ENCODE measurements around the gene OR2F2. TPM values are rescaled to one million over a fixed set of nuclear protein-coding genes. Genes with fewer than 3 reads are reported as not detected.

OR2F2 gene
- total RNA-seq, 4 donors from 2014 or later: not detected

DNA sequence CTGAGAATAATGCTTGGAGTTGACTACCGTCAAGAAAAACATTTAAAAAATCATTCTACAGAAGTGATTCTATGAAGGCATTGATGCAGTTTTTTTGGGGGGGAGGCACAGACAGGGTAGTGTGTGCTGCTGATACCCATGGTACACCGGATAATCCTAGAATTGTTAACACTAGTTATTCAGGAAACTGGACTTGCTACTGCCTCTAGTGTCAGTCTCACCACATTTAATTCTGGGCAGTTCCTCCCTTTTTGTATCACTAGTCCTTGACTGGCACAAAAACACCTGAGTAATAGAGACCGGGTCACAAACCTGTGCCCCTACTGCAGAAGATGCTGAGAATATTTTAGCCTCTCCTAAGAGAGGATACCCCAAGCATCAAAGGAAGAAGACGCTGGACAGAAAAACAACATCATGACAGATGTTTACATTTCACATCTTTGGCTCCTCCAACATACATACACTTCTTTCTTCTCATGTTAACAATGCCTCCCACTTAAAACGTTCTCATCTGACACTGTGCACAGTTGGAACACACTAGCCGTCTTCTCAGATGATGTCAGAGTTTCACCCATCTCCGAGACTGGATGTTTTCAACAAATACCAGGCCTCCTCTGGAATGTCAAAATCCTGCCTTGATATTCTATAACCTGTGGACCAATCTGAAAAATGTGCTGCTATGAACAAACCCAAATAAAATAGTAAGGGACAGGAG is 19.9 kb upstream of the OR2F2 start:
- TF ChIP-seq POLR2A (IDR thresholded peaks at IDR 0.05) (no peak), EP300 (IDR thresholded peaks at IDR 0.05) (no peak)
- TF ChIP-seq, protein P1, sequence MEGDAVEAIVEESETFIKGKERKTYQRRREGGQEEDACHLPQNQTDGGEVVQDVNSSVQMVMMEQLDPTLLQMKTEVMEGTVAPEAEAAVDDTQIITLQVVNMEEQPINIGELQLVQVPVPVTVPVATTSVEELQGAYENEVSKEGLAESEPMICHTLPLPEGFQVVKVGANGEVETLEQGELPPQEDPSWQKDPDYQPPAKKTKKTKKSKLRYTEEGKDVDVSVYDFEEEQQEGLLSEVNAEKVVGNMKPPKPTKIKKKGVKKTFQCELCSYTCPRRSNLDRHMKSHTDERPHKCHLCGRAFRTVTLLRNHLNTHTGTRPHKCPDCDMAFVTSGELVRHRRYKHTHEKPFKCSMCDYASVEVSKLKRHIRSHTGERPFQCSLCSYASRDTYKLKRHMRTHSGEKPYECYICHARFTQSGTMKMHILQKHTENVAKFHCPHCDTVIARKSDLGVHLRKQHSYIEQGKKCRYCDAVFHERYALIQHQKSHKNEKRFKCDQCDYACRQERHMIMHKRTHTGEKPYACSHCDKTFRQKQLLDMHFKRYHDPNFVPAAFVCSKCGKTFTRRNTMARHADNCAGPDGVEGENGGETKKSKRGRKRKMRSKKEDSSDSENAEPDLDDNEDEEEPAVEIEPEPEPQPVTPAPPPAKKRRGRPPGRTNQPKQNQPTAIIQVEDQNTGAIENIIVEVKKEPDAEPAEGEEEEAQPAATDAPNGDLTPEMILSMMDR (IDR thresholded peaks at IDR 0.05): no peak
- 58 to 60% methylated on average over 7 of the region's 7 CpGs for WGBS, 2 donors
- no peaks in the 10 kb centered on the region for H3K27me3 ChIP-seq
- H3K27ac ChIP-seq: no peak overlapping the region
- no peak for DNase-seq (ENCODE audit: low spot score in 2 of 2)
- no peak overlapping the region for H3K4me3 ChIP-seq
- no peaks in the 10 kb centered on the region for H3K9me3 ChIP-seq
- H3K4me1 ChIP-seq: no peaks in the 10 kb centered on the region
- H3K36me3 ChIP-seq: no peaks in the 10 kb centered on the region

DNA sequence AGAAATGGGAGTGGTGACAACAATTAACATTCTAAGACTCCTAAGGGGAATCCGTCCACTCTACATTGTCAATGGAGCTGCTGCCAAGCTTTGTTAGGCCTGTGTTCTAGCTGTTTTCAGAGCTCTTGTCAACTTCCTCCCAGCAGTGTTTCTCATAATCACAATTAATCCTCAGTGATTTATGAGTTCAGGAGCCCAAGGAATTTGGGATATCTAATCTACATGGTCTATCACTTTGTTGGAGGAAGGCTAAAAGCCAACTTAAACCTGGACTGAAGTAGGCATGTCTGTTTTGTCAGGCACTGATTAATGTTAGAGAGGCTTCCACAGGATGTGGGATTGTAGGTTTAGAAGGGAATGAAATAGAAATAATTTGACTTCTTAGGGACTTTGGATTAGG is 10.2 kb upstream of the OR2F2 start:
- Histone ChIP-seq H3K27ac (no peak overlapping the region), H3K4me3 (no peak overlapping the region), H3K4me1 (no peaks in the 10 kb centered on the region), H3K36me3 (no peaks in the 10 kb centered on the region), H3K9me3 (no peaks in the 10 kb centered on the region), H3K27me3 (peaks cover 0 to 5% of the 10 kb centered on the region in 2 donors)
- DNase-seq (ENCODE audit: low spot score in 2 of 2): no peak
- 47 to 54% methylated on average over 1 of the region's 1 CpG for WGBS, 2 donors
- TF ChIP-seq, protein P1 (IDR thresholded peaks at IDR 0.05): no peak
- TF ChIP-seq POLR2A (IDR thresholded peaks at IDR 0.05) (no peak), EP300 (IDR thresholded peaks at IDR 0.05) (no peak)

DNA sequence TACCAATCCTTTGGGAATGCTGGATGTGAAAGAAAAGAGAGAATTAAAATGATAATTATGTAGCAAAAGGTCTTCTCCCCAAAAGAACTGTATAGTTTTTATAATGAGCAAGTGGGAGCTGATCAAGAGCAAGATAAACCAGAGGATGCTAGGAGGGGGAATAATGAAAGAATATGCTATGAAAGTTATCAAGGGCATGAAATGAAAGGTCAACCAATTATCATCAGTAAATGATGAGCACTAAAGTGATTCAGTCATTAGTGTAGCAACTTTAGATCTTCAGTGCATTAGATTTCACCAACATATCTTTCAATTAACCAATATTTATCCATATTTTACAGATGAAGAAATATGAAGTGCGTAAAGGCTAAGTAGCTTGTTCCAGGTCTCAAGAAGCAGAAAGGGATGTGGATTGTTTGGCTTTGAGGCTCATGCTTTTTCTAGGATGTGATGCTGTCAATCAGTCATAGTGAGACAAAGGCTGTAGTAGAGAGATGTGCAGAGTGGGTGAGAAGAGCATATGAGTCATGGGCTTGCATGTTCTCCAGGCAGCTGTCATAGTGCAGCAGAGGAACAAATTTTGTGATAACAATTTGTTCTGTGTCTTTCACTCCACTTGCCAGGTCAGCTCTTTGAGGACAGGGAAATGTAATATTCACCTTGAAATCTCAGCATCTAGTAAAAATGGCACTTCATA is 5.7 kb upstream of the OR2F2 start:
- Histone ChIP-seq H3K4me3 (no peak overlapping the region), H3K36me3 (no peaks in the 10 kb centered on the region), H3K4me1 (no peaks in the 10 kb centered on the region), H3K27ac (no peak overlapping the region), H3K27me3 (no peaks in the 10 kb centered on the region), H3K9me3 (peaks cover 0 to 18% (median 0%) of the 10 kb centered on the region in 4 donors)
- WGBS, 2 donors: 91 to 100% methylated on average over 1 of the region's 1 CpG
- TF ChIP-seq POLR2A (IDR thresholded peaks at IDR 0.05): no peak
- TF ChIP-seq, protein P1 (IDR thresholded peaks at IDR 0.05): no peak
- no peak for TF ChIP-seq EP300 (IDR thresholded peaks at IDR 0.05)
- no peak for DNase-seq (ENCODE audit: low spot score in 2 of 2)

DNA sequence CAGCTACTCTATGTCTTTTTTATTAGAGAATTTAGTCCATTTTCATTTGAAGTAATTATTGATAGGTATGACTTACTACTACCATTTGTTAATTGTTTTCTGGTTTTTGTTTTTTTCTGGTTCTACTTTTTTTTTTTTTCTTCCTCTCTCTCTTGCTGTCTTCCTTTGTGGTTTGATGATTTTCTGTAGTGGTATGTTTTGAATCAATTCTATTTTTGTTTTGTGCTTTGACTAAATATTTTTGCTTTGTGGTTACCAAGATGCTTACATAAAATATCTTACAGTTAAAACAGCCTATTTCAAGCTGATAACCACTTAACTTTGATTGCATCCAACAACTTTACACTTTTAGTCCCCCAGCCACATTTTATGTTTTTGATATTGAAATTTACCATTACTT is 3.3 kb upstream of the OR2F2 start:
- H3K4me1 ChIP-seq: no peaks in the 10 kb centered on the region
- no peak for DNase-seq (ENCODE audit: low spot score in 2 of 2)
- H3K4me3 ChIP-seq: no peak overlapping the region
- no peaks in the 10 kb centered on the region for H3K36me3 ChIP-seq
- TF ChIP-seq, protein P1 (IDR thresholded peaks at IDR 0.05): no peak
- H3K27ac ChIP-seq: no peak overlapping the region
- H3K27me3 ChIP-seq: no peaks in the 10 kb centered on the region
- H3K9me3 ChIP-seq: peaks cover 0 to 18% (median 0%) of the 10 kb centered on the region in 4 donors

Measured in tibial nerve (tissue), 4 donors.